Bronchial epithelial cell (primary cell): ENCODE data around the gene AMER2. TPM values are rescaled to one million over a fixed set of nuclear protein-coding genes. Genes with fewer than 3 reads are reported as not detected.

Experiments used
- DNase-seq: peaks from one replicate; pipeline ENCODE4 v3.0.0-alpha.2; 2010; ENCODE audit warnings: low read depth
- FAIRE-seq: peaks from 2 replicates; lab custom pipeline; 2011; peaks lifted over from hg19 to GRCh38; lab: Jason Lieb, UNC
- H3K27me3 ChIP-seq: 2 replicates; pipeline ENCODE4 v1.5.1; 2011; ENCODE audit warnings: low read length; ENCODE audit not compliant: control insufficient read depth, insufficient read depth
- H3K36me3 ChIP-seq: 2 replicates; pipeline ENCODE4 v1.5.1; 2011; ENCODE audit warnings: low read length; ENCODE audit not compliant: control insufficient read depth, insufficient read depth
- H3K4me3 ChIP-seq: 2 replicates; pipeline ENCODE4 v1.5.1; 2011; ENCODE audit warnings: mild to moderate bottlenecking, low read depth, low read length, control low read depth
- CTCF ChIP-seq: IDR thresholded peaks from 2 replicates; pipeline ENCODE4 v1.5.1; 2011; ENCODE audit warnings: mild to moderate bottlenecking, moderate library complexity, low read length, control low read depth, inconsistent platforms; ENCODE audit not compliant: insufficient read depth, severe bottlenecking
- total RNA-seq: library from RNA; depleted of rRNA; stranded (reverse); fragments of >200 nt; gene quantifications from 2 replicates; pipeline ENCODE4 v1.2.1, GENCODE V29; 2014

The AMER2 gene
- total RNA-seq, 1 donor from 2014 or later: not detected

- FAIRE-seq (no peak), DNase-seq (peak; percentile 17)
- no peak overlapping the region for H3K4me3 ChIP-seq
- TF ChIP-seq CTCF: no peak
- no peaks in the 10 kb centered on the region for H3K36me3 ChIP-seq
- no peaks in the 10 kb centered on the region for H3K27me3 ChIP-seq
These were observed 42.6 kb upstream of the AMER2 start for GRCh38 chr13:25214491-25215252.

GRCh38 chr13:25213715-25214114, 41.6 kb upstream of the AMER2 start:
- DNase-seq: peak; percentile 75
- no peak for FAIRE-seq
- Histone ChIP-seq H3K27me3 (no peaks in the 10 kb centered on the region), H3K36me3 (no peaks in the 10 kb centered on the region), H3K4me3 (no peak overlapping the region)
- no peak for TF ChIP-seq CTCF

GRCh38 chr13:25210842-25211569, 38.9 kb upstream of the AMER2 start:
- DNase-seq (no peak), FAIRE-seq (no peak)
- no peaks in the 10 kb centered on the region for H3K27me3 ChIP-seq
- H3K36me3 ChIP-seq: no peaks in the 10 kb centered on the region
- H3K4me3 ChIP-seq: no peak overlapping the region
- no peak for TF ChIP-seq CTCF

GRCh38 chr13:25207291-25207810, 35.3 kb upstream of the AMER2 start:
- no peak overlapping the region for H3K4me3 ChIP-seq
- TF ChIP-seq CTCF: no peak
- FAIRE-seq: no peak
- H3K36me3 ChIP-seq: no peaks in the 10 kb centered on the region
- no peak for DNase-seq
- H3K27me3 ChIP-seq: no peaks in the 10 kb centered on the region

GRCh38 chr13:25204863-25205262, 32.8 kb upstream of the AMER2 start:
- no peak for DNase-seq
- no peak overlapping the region for H3K4me3 ChIP-seq
- FAIRE-seq: no peak
- H3K27me3 ChIP-seq: no peaks in the 10 kb centered on the region
- H3K36me3 ChIP-seq: no peaks in the 10 kb centered on the region
- TF ChIP-seq CTCF: no peak
